Epidermal melanocyte (primary cell): ENCODE measurements around the gene UHRF1.
A peak's percentile ranks its signal among the peaks of the same experiment; 100 is the strongest.
"Not testable (repeated sequence)": the region's sequence is repeated elsewhere in the genome, so short reads cannot be mapped to it uniquely, and the experiment has no call there.

Experiments
- DNase-seq: peaks from one replicate; pipeline ENCODE4 v3.0.0; 2011; ENCODE audit warnings: low spot score; ENCODE audit not compliant: insufficient read length

Gene UHRF1

GRCh38 chr19:4933528-4933927 is 24.2 kb downstream of the UHRF1 start:
- no peak for DNase-seq

DNA sequence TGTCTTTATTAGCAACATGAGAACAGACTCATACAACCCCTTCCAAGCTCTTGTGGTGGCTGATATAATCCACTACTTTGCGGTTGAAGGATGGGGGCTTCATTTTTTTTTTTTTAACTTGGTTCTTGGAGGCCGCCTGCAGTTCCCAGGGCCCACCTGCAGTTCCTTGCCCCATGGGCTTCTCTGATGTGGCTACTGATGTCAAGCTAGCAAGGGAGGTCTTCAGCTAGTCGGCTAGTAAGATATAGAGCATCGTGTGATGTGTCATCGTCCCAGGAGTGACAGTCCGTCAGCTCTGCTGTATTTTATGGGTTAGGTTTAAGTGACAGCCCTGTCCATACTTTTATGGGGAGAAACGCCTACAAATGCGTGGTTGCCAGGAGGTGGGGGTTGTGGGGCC is 26.1 kb downstream of the UHRF1 start:
- DNase-seq: no peak

- DNase-seq: no peak
Measured at GRCh38 chr19:4937060-4937459, 27.8 kb downstream of the UHRF1 start.

DNA sequence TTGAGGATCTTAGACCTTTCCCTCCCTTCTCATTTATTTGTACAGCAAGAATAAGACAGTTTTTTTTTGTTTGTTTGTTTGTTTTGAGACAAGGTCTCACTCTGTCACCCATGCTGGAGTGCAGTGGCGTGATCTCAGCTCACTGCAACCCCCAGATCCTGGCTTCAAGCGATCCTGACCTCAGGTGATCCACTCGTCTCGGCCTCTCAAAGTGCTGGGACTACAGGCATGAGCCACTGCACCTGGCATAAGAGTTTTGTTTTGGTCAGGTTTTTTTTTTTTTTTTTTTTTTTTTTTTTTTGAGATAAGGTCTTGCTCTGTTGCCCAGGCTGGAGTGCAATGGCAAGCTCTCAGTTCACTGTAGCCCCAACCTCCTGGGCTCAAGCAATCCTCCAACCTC is 29.2 kb downstream of the UHRF1 start:
- not testable (repeated sequence) for DNase-seq

DNA sequence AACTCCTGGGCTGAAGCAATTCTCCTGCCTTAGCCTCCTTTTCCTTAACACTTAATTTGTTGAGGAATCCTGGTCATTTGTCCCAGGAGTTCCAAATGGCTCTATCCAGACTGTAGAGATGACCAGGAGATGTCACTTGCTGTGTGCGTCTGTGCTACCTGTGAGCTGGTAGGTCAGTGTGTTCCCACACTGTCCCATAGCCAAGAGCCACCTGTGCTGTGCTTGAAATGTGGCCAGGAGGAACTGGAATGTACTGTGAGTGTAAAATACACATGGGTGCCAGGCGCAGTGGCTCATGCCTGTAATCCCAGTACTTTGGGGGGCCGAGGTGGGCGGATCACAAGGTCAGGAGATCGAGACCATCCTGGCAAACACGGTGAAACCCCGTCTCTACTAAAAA is 30.2 kb downstream of the UHRF1 start:
- no peak for DNase-seq

GRCh38 chr19:4941638-4942169 is 32.4 kb downstream of the UHRF1 start:
- DNase-seq: not testable (repeated sequence)

GRCh38 chr19:4950650-4951049 is 41.3 kb downstream of the UHRF1 start:
- DNase-seq: not testable (repeated sequence)

GRCh38 chr19:4951656-4952055 is 42.4 kb downstream of the UHRF1 start:
- DNase-seq: no peak

GRCh38 chr19:4952945-4953344 is 43.6 kb downstream of the UHRF1 start:
- no peak for DNase-seq

DNA sequence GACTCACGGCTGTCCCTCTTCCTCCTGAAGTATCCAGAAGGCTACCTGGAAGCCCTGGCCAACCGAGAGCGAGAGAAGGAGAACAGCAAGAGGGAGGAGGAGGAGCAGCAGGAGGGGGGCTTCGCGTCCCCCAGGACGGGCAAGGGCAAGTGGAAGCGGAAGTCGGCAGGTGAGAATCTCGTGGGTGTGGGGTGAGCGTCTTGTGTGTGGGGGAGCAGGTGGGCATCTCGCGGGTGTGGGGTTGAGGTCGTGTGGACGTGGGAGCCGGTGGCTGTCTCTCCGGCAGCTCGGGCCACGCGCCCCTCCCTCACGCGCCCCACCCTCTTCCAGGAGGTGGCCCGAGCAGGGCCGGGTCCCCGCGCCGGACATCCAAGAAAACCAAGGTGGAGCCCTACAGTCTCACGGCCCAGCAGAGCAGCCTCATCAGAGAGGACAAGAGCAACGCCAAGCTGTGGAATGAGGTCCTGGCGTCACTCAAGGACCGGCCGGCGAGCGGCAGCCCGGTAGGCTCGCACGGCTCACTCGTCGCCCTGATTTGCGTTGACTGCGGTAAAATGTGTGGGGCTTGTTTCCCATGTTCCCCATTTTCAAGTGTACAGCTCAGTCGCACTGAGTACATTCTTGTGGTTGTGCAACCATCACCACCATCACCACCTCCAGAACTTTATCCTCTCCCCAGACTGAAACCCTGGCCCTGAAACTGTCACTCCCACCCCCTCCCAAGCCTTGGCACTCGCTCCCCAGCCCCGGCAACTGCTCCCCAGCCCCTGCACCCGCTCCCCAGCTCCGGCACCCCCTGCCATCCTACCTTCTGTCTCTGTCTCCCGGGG is 45.2 kb downstream of the UHRF1 start:
- not testable (repeated sequence) for DNase-seq

- DNase-seq: no peak
Measured at GRCh38 chr19:4955274-4955673, 46.0 kb downstream of the UHRF1 start.

GRCh38 chr19:4957981-4958380 is 48.7 kb downstream of the UHRF1 start:
- DNase-seq: no peak

- no peak for DNase-seq
Measured at GRCh38 chr19:4962085-4962619, 52.9 kb downstream of the UHRF1 start.

DNA sequence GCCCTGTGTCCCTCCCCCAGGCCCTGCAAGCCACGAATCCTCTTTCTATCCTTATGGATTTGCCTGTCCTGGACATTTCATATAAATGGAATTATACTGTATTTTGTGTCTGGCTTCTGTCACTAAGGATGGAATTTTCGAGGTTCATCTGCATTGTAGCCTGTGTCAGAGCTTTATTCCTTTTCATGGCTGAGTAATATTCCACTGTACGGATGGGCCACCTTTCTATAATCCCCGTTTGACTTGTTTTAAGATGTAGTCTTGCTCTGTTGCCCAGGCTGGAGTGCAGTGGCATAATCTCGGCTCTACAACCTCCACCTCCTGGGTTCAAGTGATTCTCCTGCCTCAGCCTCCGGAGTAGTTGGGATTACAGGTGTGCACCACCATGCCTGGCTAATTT is 55.8 kb downstream of the UHRF1 start:
- no peak for DNase-seq

- no peak for DNase-seq
Measured at GRCh38 chr19:4966591-4966990, 57.3 kb downstream of the UHRF1 start.

DNA sequence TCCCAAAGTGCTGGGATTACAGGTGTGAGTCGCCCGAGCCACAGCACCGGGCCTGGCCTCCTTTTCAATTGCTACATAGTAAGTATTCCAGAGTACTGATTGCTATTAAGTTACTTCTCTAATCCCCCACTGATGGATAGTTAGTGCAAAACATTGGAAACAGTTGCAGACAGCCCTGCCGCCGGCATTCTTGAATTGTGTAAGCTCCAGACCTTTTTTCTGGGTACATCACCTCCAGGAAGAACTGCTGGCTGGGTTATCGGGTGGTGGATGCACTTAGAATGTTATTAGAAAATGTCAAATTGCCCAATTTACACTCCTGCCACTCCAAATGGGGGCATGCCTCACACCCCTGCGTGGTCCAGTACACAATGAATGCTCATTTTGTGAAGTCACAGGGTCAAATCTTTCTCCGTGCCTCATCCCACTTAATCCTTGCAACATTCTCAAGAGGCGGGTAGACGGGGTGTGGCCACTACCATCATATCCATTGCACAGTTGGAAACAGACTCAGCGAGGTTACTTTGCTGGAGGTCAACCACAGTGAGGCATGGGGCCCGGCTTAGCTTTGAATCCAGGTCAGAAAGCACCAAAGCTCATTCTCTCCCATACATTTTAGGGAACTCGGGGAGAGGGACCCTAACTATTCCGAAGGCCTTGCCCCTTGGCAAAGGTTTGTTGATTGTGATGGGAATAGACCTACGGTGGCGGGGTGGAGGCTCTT is 58.6 kb downstream of the UHRF1 start:
- no peak for DNase-seq

GRCh38 chr19:4968462-4969291 is 59.4 kb downstream of the UHRF1 start, which contains the start of gene KDM4B:
Gene KDM4B, plus strand, starts transcription at chr19:4969113. Its CDS starts 63,778 bp downstream, at chr19:5032891.
- DNase-seq: peak; percentile 99

- no peak for DNase-seq
Measured at GRCh38 chr19:4969292-4969771, 60.0 kb downstream of the UHRF1 start.

GRCh38 chr19:4969772-4970531 is 60.7 kb downstream of the UHRF1 start:
- DNase-seq: no peak
